OCI-LY1 (cell line): ENCODE data around the gene EXPH5.

Source experiments
- CTCF ChIP-seq: fragments of 200-600 bp; sonication (generic), shearing (Covaris generic); IDR thresholded peaks from 2 replicates; pipeline ENCODE4 v1.5.1; 2017; ENCODE audit warnings: mild to moderate bottlenecking, antibody characterized with exemption, low read length, moderate library complexity, mixed read lengths
- EZH2 ChIP-seq: fragments of 200-600 bp; sonication (generic), shearing (Covaris generic); IDR thresholded peaks from 2 replicates; pipeline ENCODE4 v1.8.0; 2017; ENCODE audit warnings: borderline replicate concordance, mixed run types, mild to moderate bottlenecking, antibody characterized with exemption, low read length, moderate library complexity, mixed read lengths

GRCh38 chr11:108614086-108614485, 20.5 kb upstream of the EXPH5 start:
- TF ChIP-seq CTCF (no peak), EZH2 (no peak)
